Panc1 (cell line): ENCODE data around the gene ATF2. TPM values are rescaled to one million over a fixed set of nuclear protein-coding genes. Genes with fewer than 3 reads are reported as not detected.
A peak's percentile ranks its signal among the peaks of the same experiment; 100 is the strongest.
"Not testable (repeated sequence)": the region's sequence is repeated elsewhere in the genome, so short reads cannot be mapped to it uniquely, and the experiment has no call there.

ENCODE experiments used
- ATAC-seq: fragments of 200-7000 bp; cut with Tn5 transposase; 2 replicates; pipeline ENCODE4 v1.9.1; 2020; ENCODE audit warnings: mild to moderate bottlenecking, moderate library complexity
- BruUV-seq: library from RNA; stranded (reverse); fragments of 400-500 nt; replicated peaks from 2 replicates; lab custom pipeline; 2021; lab: Mats Ljungman, UMichigan
- CTCF ChIA-PET: fragments of 300-600 bp; sonication (Branson Sonifier 250); formaldehyde crosslinking; loops from one replicate; lab custom pipeline; 2022; ENCODE audit warnings: antibody characterized with exemption; lab: Charles Lee
- POLR2A ChIA-PET: fragments of 300-600 bp; sonication (Branson Sonifier 250); formaldehyde crosslinking; loops from one replicate; lab custom pipeline; 2022; ENCODE audit warnings: antibody characterized with exemption; lab: Charles Lee
- DNase-seq: peaks from one replicate; pipeline ENCODE4 v3.0.0-alpha.2; 2010; ENCODE audit warnings: low read depth, low spot score
- H3K27ac ChIP-seq: 2 replicates; pipeline ENCODE4 v1.5.1; 2011; ENCODE audit warnings: mild to moderate bottlenecking, low read length, inconsistent platforms
- H3K27me3 ChIP-seq: fragments of 200-500 bp; sonication (Bioruptor generic); 2 replicates; pipeline ENCODE4 v1.6.0; 2014; ENCODE audit warnings: low read length, inconsistent platforms; ENCODE audit not compliant: control insufficient read depth, insufficient read depth
- H3K36me3 ChIP-seq: fragments of 200-500 bp; sonication (Bioruptor generic); 2 replicates; pipeline ENCODE4 v1.5.1; 2014; ENCODE audit warnings: inconsistent platforms, mild to moderate bottlenecking, low read length, moderate library complexity; ENCODE audit not compliant: control insufficient read depth, insufficient read depth
- H3K4me1 ChIP-seq: 2 replicates; pipeline ENCODE4 v1.5.1; 2011; ENCODE audit warnings: inconsistent platforms, mild to moderate bottlenecking, low read length, moderate library complexity; ENCODE audit not compliant: control insufficient read depth, insufficient read depth
- H3K4me3 ChIP-seq, 2 experiments: 2 replicates each; pipeline ENCODE4 v1.5.1; 2011 to 2012; ENCODE audit warnings: low read depth in 2 of 2, low read length in 2 of 2, mild to moderate bottlenecking in 2 of 2, inconsistent platforms in 1 of 2, moderate library complexity in 1 of 2
- H3K9me3 ChIP-seq: fragments of 200-500 bp; sonication (Bioruptor generic); 2 replicates; pipeline ENCODE4 v1.5.1; 2014; ENCODE audit warnings: low read depth, mild to moderate bottlenecking, inconsistent platforms, low read length, moderate library complexity; ENCODE audit not compliant: control insufficient read depth, insufficient read depth
- POLR2AphosphoS5 ChIP-seq: IDR thresholded peaks from 2 replicates; pipeline ENCODE4 v1.6.1; 2012; ENCODE audit warnings: mild to moderate bottlenecking, low read depth, low read length, moderate library complexity
- REST ChIP-seq, 2 experiments: IDR thresholded peaks; 2 replicates each; pipeline ENCODE4 v1.6.1; 2011 to 2012; ENCODE audit warnings: low read depth in 2 of 2, control low read depth in 1 of 2, low read length in 1 of 2, mild to moderate bottlenecking in 1 of 2, moderate library complexity in 1 of 2; ENCODE audit not compliant: insufficient read depth in 1 of 2
- SIN3A ChIP-seq: IDR thresholded peaks from 2 replicates; pipeline ENCODE4 v1.6.1; 2012; ENCODE audit warnings: low read depth, mild to moderate bottlenecking, low read length, moderate library complexity, borderline replicate concordance; ENCODE audit not compliant: insufficient read depth
- TCF7L2 ChIP-seq: IDR thresholded peaks from 2 replicates; pipeline ENCODE4 v1.6.1; 2011; ENCODE audit warnings: mild to moderate bottlenecking, low read depth, low read length, inconsistent platforms
- in situ Hi-C: cut with HindIII; loops from 2 replicates; pipeline ENCODE4 v1.10.0; 2016; ENCODE audit warnings: low sequenced_read_pairs, low pct_unique_long_range_greater_than_20kb
- intact Hi-C: fragments of 100-400 bp; cut with micrococcal nuclease; formaldehyde crosslinking; loops from one replicate; pipeline ENCODE4 v1.10.0; 2022; ENCODE audit not compliant: unreplicated experiment
- total RNA-seq: library from RNA; stranded (reverse); gene quantifications from one replicate; pipeline ENCODE4 v1.2.1, GENCODE V29; 2021; ENCODE audit not compliant: unreplicated experiment
- TF ChIP-seq, protein P1 (sequence below): fragments of 450-650 bp; IDR thresholded peaks from 2 replicates; pipeline ENCODE4 v1.5.1; 2017; ENCODE audit warnings: mild to moderate bottlenecking

The ATF2 gene
- total RNA-seq, 1 experiment from 2014 or later: 61.8 TPM

DNA sequence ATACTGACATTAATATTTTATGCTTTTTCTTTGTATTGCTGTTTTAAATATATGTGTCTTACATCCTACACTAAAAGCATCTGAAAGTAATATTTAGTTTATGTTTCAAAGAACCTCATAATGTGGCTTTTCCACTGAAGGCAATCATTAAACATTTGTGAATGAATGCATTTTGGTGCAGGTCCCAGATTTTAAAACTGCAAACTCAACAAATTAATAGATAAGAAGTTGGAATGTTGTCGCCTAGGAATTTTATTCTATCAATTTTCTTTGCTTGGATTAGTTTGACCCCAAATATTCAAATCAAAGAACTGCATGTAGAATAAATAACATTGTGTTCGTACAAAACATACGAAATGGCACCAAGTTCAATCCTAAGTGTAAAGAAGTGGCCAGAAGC lies 44.7 kb downstream of the ATF2 start:
- TF ChIP-seq POLR2AphosphoS5 (no peak), REST (IDR thresholded peaks at IDR 0.05; ENCODE audit: insufficient read depth in 1 of 2, low read depth in 2 of 2, low read length in 1 of 2) (no peak), SIN3A (no peak), TCF7L2 (no peak)
- TF ChIP-seq, protein P1, sequence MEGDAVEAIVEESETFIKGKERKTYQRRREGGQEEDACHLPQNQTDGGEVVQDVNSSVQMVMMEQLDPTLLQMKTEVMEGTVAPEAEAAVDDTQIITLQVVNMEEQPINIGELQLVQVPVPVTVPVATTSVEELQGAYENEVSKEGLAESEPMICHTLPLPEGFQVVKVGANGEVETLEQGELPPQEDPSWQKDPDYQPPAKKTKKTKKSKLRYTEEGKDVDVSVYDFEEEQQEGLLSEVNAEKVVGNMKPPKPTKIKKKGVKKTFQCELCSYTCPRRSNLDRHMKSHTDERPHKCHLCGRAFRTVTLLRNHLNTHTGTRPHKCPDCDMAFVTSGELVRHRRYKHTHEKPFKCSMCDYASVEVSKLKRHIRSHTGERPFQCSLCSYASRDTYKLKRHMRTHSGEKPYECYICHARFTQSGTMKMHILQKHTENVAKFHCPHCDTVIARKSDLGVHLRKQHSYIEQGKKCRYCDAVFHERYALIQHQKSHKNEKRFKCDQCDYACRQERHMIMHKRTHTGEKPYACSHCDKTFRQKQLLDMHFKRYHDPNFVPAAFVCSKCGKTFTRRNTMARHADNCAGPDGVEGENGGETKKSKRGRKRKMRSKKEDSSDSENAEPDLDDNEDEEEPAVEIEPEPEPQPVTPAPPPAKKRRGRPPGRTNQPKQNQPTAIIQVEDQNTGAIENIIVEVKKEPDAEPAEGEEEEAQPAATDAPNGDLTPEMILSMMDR: no peak
- in situ Hi-C loops (no loop called here), intact Hi-C loops (no loop called here)
- ChIA-PET CTCF (no interaction called here), POLR2A (no interaction called here)
- no peaks in the 10 kb centered on the region for H3K27me3 ChIP-seq
- H3K27ac ChIP-seq: no peak overlapping the region
- H3K36me3 ChIP-seq: peaks cover 27% of the 10 kb centered on the region
- no peak overlapping the region for H3K4me3 ChIP-seq
- BruUV-seq: no TSS peak
- DNase-seq: no peak
- ATAC-seq: no peak
- H3K9me3 ChIP-seq: no peaks in the 10 kb centered on the region
- no peaks in the 10 kb centered on the region for H3K4me1 ChIP-seq

GRCh38 chr2:175111200-175111657 lies 56.8 kb downstream of the ATF2 start:
- H3K36me3 ChIP-seq: peaks cover 38% of the 10 kb centered on the region
- BruUV-seq: no TSS peak
- intact Hi-C loops (no loop called here), in situ Hi-C loops (no loop called here)
- H3K27ac ChIP-seq: no peak overlapping the region
- H3K27me3 ChIP-seq: no peaks in the 10 kb centered on the region
- ChIA-PET POLR2A (no interaction called here), CTCF (interaction anchor here (0.6 kb wide), 1 partner anchor 106 kb away, joined by 3 read pairs; the partner anchor contains the start of gene CHN1)
- DNase-seq: peak; percentile 22
- no peaks in the 10 kb centered on the region; the same call in 1 of the 2 replicates for H3K4me1 ChIP-seq
- TF ChIP-seq TCF7L2 (no peak), SIN3A (no peak), POLR2AphosphoS5 (no peak), REST (IDR thresholded peaks at IDR 0.05; ENCODE audit: insufficient read depth in 1 of 2, low read depth in 2 of 2, low read length in 1 of 2) (no peak)
- TF ChIP-seq, protein P1: peak; percentile 72; the same call in 1 of the 2 replicates
- ATAC-seq: peak; percentile 83
- no peaks in the 10 kb centered on the region for H3K9me3 ChIP-seq
- no peak overlapping the region for H3K4me3 ChIP-seq

- CTCF ChIA-PET, H3K4me1 ChIP-seq, DNase-seq, ATAC-seq, BruUV-seq, POLR2A ChIA-PET, H3K4me3 ChIP-seq, in situ Hi-C loops, intact Hi-C loops, H3K27me3 ChIP-seq, H3K9me3 ChIP-seq, H3K27ac ChIP-seq: not testable (repeated sequence)
- H3K36me3 ChIP-seq: peaks cover 32% of the 10 kb centered on the region
Observed at GRCh38 chr2:175108091-175108490, 59.9 kb downstream of the ATF2 start.
